GM19238 (cell line): ENCODE results near the gene BLOC1S3.
A peak's percentile ranks its signal among the peaks of the same experiment; 100 is the strongest.

ENCODE experiments used
- DNase-seq: peaks from one replicate; pipeline ENCODE4 v3.0.0; 2011; ENCODE audit warnings: low spot score; ENCODE audit not compliant: insufficient read length

The BLOC1S3 gene

GRCh38 chr19:45180936-45181335 is 2.4 kb downstream of the BLOC1S3 start:
- no peak for DNase-seq

GRCh38 chr19:45182758-45183157 is 4.2 kb downstream of the BLOC1S3 start:
- DNase-seq, result no peak

GRCh38 chr19:45184115-45184514 is 5.5 kb downstream of the BLOC1S3 start:
- no peak for DNase-seq

- no peak for DNase-seq
Measured at GRCh38 chr19:45186509-45187334, 8.1 kb downstream of the BLOC1S3 start.

- DNase-seq, result peak; percentile 70
Measured at GRCh38 chr19:45187421-45188100, 9.0 kb downstream of the BLOC1S3 start.

- DNase-seq, result no peak
Measured at GRCh38 chr19:45189971-45190370, 11.4 kb downstream of the BLOC1S3 start.

- no peak for DNase-seq
Measured at GRCh38 chr19:45191375-45191774, 12.8 kb downstream of the BLOC1S3 start.

GRCh38 chr19:45195764-45196163 is 17.2 kb downstream of the BLOC1S3 start:
- no peak for DNase-seq

- no peak for DNase-seq
Measured at GRCh38 chr19:45200568-45200967, 22.0 kb downstream of the BLOC1S3 start.

GRCh38 chr19:45202637-45203036 is 24.1 kb downstream of the BLOC1S3 start:
- DNase-seq, result no peak

GRCh38 chr19:45205810-45206209 is 27.2 kb downstream of the BLOC1S3 start:
- DNase-seq, result no peak

GRCh38 chr19:45206328-45206727 is 27.7 kb downstream of the BLOC1S3 start:
- no peak for DNase-seq

- DNase-seq, result no peak
Measured at GRCh38 chr19:45211751-45212381, 33.3 kb downstream of the BLOC1S3 start.

GRCh38 chr19:45213031-45213430 is 34.4 kb downstream of the BLOC1S3 start:
- no peak for DNase-seq

GRCh38 chr19:45215391-45216191 is 37.0 kb downstream of the BLOC1S3 start:
- no peak for DNase-seq

GRCh38 chr19:45216667-45217066 is 38.1 kb downstream of the BLOC1S3 start:
- no peak for DNase-seq

GRCh38 chr19:45217193-45217956 is 38.8 kb downstream of the BLOC1S3 start:
- no peak for DNase-seq

GRCh38 chr19:45217957-45218334 is 39.4 kb downstream of the BLOC1S3 start:
- no peak for DNase-seq

GRCh38 chr19:45218426-45218825 is 39.8 kb downstream of the BLOC1S3 start:
- no peak for DNase-seq

GRCh38 chr19:45218911-45219743 is 40.5 kb downstream of the BLOC1S3 start:
- no peak for DNase-seq
